ENCODE results near the gene PRDM11.

Gene PRDM11

GRCh38 chr11:45209891-45210699, 63.7 kb downstream of the PRDM11 start:
- no peak for DNase-seq (ENCODE audit: low read depth)

GRCh38 chr11:45210846-45211245, 64.4 kb downstream of the PRDM11 start:
- no peak for DNase-seq (ENCODE audit: low read depth)

- no peak for DNase-seq (ENCODE audit: low read depth)
These were observed 65.3 kb downstream of the PRDM11 start for GRCh38 chr11:45211732-45212131.

- no peak for DNase-seq (ENCODE audit: low read depth)
These were observed 66.3 kb downstream of the PRDM11 start for GRCh38 chr11:45212566-45213315.

GRCh38 chr11:45213316-45213665, 66.9 kb downstream of the PRDM11 start:
- no peak for DNase-seq (ENCODE audit: low read depth)

- DNase-seq (ENCODE audit: low read depth): no peak
These were observed 67.3 kb downstream of the PRDM11 start for GRCh38 chr11:45213717-45214116.

- no peak for DNase-seq (ENCODE audit: low read depth)
These were observed 68.8 kb downstream of the PRDM11 start for GRCh38 chr11:45215098-45215865.

GRCh38 chr11:45216031-45216430, 69.6 kb downstream of the PRDM11 start:
- no peak for DNase-seq (ENCODE audit: low read depth)

GRCh38 chr11:45216901-45217300, 70.5 kb downstream of the PRDM11 start:
- DNase-seq (ENCODE audit: low read depth): no peak

GRCh38 chr11:45217991-45218390, 71.6 kb downstream of the PRDM11 start:
- no peak for DNase-seq (ENCODE audit: low read depth)

- DNase-seq (ENCODE audit: low read depth): no peak
These were observed 72.3 kb downstream of the PRDM11 start for GRCh38 chr11:45218705-45219104.

GRCh38 chr11:45219411-45219810, 73.0 kb downstream of the PRDM11 start:
- no peak for DNase-seq (ENCODE audit: low read depth)

- DNase-seq (ENCODE audit: low read depth): no peak
These were observed 77.1 kb downstream of the PRDM11 start for GRCh38 chr11:45223496-45223895.

GRCh38 chr11:45224766-45225165, 78.3 kb downstream of the PRDM11 start:
- DNase-seq (ENCODE audit: low read depth): no peak

GRCh38 chr11:45225277-45225676, 78.8 kb downstream of the PRDM11 start:
- DNase-seq (ENCODE audit: low read depth): no peak

- DNase-seq (ENCODE audit: low read depth): no peak
These were observed 79.8 kb downstream of the PRDM11 start for GRCh38 chr11:45225961-45226871.

GRCh38 chr11:45226901-45227300, 80.5 kb downstream of the PRDM11 start:
- no peak for DNase-seq (ENCODE audit: low read depth)

GRCh38 chr11:45227836-45228235, 81.4 kb downstream of the PRDM11 start:
- no peak for DNase-seq (ENCODE audit: low read depth)

- DNase-seq (ENCODE audit: low read depth): no peak
These were observed 83.1 kb downstream of the PRDM11 start for GRCh38 chr11:45229401-45230020.

- no peak for DNase-seq (ENCODE audit: low read depth)
These were observed 86.1 kb downstream of the PRDM11 start for GRCh38 chr11:45232341-45233080.
